Mucosa of gallbladder (tissue), 1 donor: ENCODE data around the gene N4BP2. TPM values are rescaled to one million over a fixed set of nuclear protein-coding genes. Genes with fewer than 3 reads are reported as not detected.

Experiments used
- total RNA-seq: library from RNA; stranded (reverse); gene quantifications from one replicate; pipeline ENCODE4 v1.2.1, GENCODE V29; 2021
- donor health status: DM: no; HTN: no; CAD: no.

The N4BP2 gene
- total RNA-seq, 1 donor from 2014 or later: 4.3 TPM

Other genes starting within 250 kb of the N4BP2 start
- 53.5 TPM for gene PDS5A, start 78.9 kb upstream of the N4BP2 start, total RNA-seq
- 7.9 TPM for gene RHOH, start 140.2 kb downstream of the N4BP2 start, total RNA-seq